GM23338 (cell line): ENCODE results near the gene ABCC6.

Experiments used
- CREB1 ChIP-seq: fragments of 250-450 bp; sonication (Bioruptor Pico); IDR thresholded peaks from 2 replicates; pipeline ENCODE4 v1.5.0; 2020; ENCODE audit warnings: low read depth, mild to moderate bottlenecking, moderate library complexity
- CTCF ChIP-seq, 2 experiments: fragments of 200-600 bp in 1 of 2; sonication (generic) in 1 of 2; conservative IDR thresholded peaks; 2 replicates each; pipeline versions ENCODE4 v1.5.1 to v1.6.1; 2016 to 2017; ENCODE audit warnings: antibody characterized with exemption in 2 of 2, low read depth in 2 of 2, mild to moderate bottlenecking in 2 of 2, moderate library complexity in 1 of 2
- ETS1 ChIP-seq: IDR thresholded peaks from 2 replicates; pipeline ENCODE4 v1.6.1; 2016; ENCODE audit warnings: antibody characterized with exemption
- EZH2 ChIP-seq: fragments of 200-600 bp; sonication (generic); IDR thresholded peaks from one replicate; pipeline ENCODE4 v1.8.0; 2017; ENCODE audit warnings: antibody characterized with exemption, mild to moderate bottlenecking, low read depth; ENCODE audit not compliant: unreplicated experiment
- EZH2phosphoT487 ChIP-seq: fragments of 200-600 bp; sonication (generic); IDR thresholded peaks from one replicate; pipeline ENCODE4 v1.8.1; 2018; ENCODE audit warnings: antibody characterized with exemption; ENCODE audit not compliant: unreplicated experiment
- JUNB ChIP-seq: IDR thresholded peaks from one replicate; pipeline ENCODE4 v1.6.1; 2016; ENCODE audit warnings: antibody characterized with exemption; ENCODE audit not compliant: unreplicated experiment
- NANOG ChIP-seq: IDR thresholded peaks from 2 replicates; pipeline ENCODE4 v1.6.1; 2016; ENCODE audit warnings: antibody characterized with exemption, borderline replicate concordance
- POLR2AphosphoS5 ChIP-seq: IDR thresholded peaks from 2 replicates; pipeline ENCODE4 v1.6.1; 2016; ENCODE audit warnings: antibody characterized with exemption, low read depth
- REST ChIP-seq: IDR thresholded peaks from one replicate; pipeline ENCODE4 v1.6.1; 2018; ENCODE audit warnings: antibody characterized with exemption; ENCODE audit not compliant: unreplicated experiment
- ZNF114 ChIP-seq: fragments of 250-450 bp; sonication (Bioruptor Pico); IDR thresholded peaks from 2 replicates; pipeline ENCODE4 v1.5.0; 2020; ENCODE audit warnings: mild to moderate bottlenecking, moderate library complexity
- ZNF331 ChIP-seq: fragments of 250-450 bp; sonication (Bioruptor Pico); IDR thresholded peaks from 2 replicates; pipeline ENCODE4 v1.5.0; 2020; ENCODE audit warnings: low read depth, mild to moderate bottlenecking, moderate library complexity
- ZNF462 ChIP-seq: fragments of 250-450 bp; sonication (Bioruptor Pico); IDR thresholded peaks from 2 replicates; pipeline ENCODE4 v1.5.0; 2020; ENCODE audit warnings: mild to moderate bottlenecking, moderate library complexity

GRCh38 chr16:16111639-16112038 is 111.7 kb downstream of the ABCC6 start:
- no peak for TF ChIP-seq CTCF (conservative IDR thresholded peaks at IDR 0.05; ENCODE audit: low read depth in 2 of 2)
- TF ChIP-seq REST = no peak
- TF ChIP-seq NANOG = no peak
- TF ChIP-seq EZH2 = no peak
- TF ChIP-seq POLR2AphosphoS5 = no peak
- no peak for TF ChIP-seq CREB1
- TF ChIP-seq ZNF331 = no peak
- TF ChIP-seq JUNB = no peak
- no peak for TF ChIP-seq ETS1
- no peak for TF ChIP-seq ZNF462
- TF ChIP-seq EZH2phosphoT487 = no peak
- TF ChIP-seq ZNF114 (CRISPR knock-in tag) = no peak
